Keratinocyte (primary cell): ENCODE results near the gene DAPK3. TPM values are rescaled to one million over a fixed set of nuclear protein-coding genes. Genes with fewer than 3 reads are reported as not detected.

Experiments
- DNase-seq: peaks from one replicate; pipeline ENCODE4 v3.0.0-alpha.2; 2011; ENCODE audit warnings: low read depth, missing footprints, low spot score
- FAIRE-seq: peaks from 2 replicates; lab custom pipeline; 2011; peaks lifted over from hg19 to GRCh38; lab: Jason Lieb, UNC
- H2AFZ ChIP-seq: 2 replicates; pipeline ENCODE4 v1.6.0; 2012; ENCODE audit warnings: low read length, control low read depth, inconsistent platforms; ENCODE audit not compliant: control insufficient read depth
- H3K27ac ChIP-seq: 2 replicates; pipeline ENCODE4 v1.5.1; 2011; ENCODE audit warnings: low read length; ENCODE audit not compliant: control insufficient read depth, insufficient read depth
- H3K27me3 ChIP-seq: 3 replicates; pipeline ENCODE4 v1.6.0; 2011; ENCODE audit warnings: low read length; ENCODE audit not compliant: control insufficient read depth, insufficient read depth; ENCODE audit errors: extremely low read depth
- H3K36me3 ChIP-seq, 2 experiments: 2 replicates in 1 of 2; 3 replicates in 1 of 2; pipeline ENCODE4 v1.5.1; 2011; ENCODE audit warnings: low read length in 2 of 2, mild to moderate bottlenecking in 1 of 2; ENCODE audit not compliant: control insufficient read depth in 2 of 2, insufficient read depth in 2 of 2; ENCODE audit errors: extremely low read depth in 1 of 2
- H3K4me1 ChIP-seq: 3 replicates; pipeline ENCODE4 v1.5.1; 2011; ENCODE audit warnings: low read length; ENCODE audit not compliant: control insufficient read depth, insufficient read depth; ENCODE audit errors: extremely low read depth
- H3K4me2 ChIP-seq: 3 replicates; pipeline ENCODE4 v1.6.0; 2011; ENCODE audit warnings: low read depth, low read length; ENCODE audit not compliant: control insufficient read depth, insufficient read depth; ENCODE audit errors: extremely low read depth
- H3K4me3 ChIP-seq, 3 experiments: fragments of 200-600 bp in 1 of 3; sonication (generic) in 1 of 3; 2 replicates in 2 of 3; 3 replicates in 1 of 3; pipeline ENCODE4 v1.5.1; 2011 to 2016; ENCODE audit warnings: low read length in 3 of 3, mild to moderate bottlenecking in 3 of 3, control low read depth in 2 of 3, inconsistent platforms in 1 of 3, low read depth in 1 of 3, mixed read lengths in 1 of 3, mixed run types in 1 of 3, moderate library complexity in 1 of 3; ENCODE audit not compliant: control insufficient read depth in 2 of 3, insufficient read depth in 2 of 3; ENCODE audit errors: extremely low read depth in 1 of 3
- H3K79me2 ChIP-seq: 2 replicates; pipeline ENCODE4 v1.6.0; 2012; ENCODE audit warnings: low read length; ENCODE audit not compliant: control insufficient read depth, insufficient read depth
- H3K9ac ChIP-seq: 3 replicates; pipeline ENCODE4 v1.6.0; 2011; ENCODE audit warnings: low read length; ENCODE audit not compliant: control insufficient read depth, insufficient read depth; ENCODE audit errors: extremely low read depth
- H3K9me1 ChIP-seq: 3 replicates; pipeline ENCODE4 v1.6.0; 2011; ENCODE audit warnings: low read length; ENCODE audit not compliant: control insufficient read depth, insufficient read depth; ENCODE audit errors: extremely low read depth
- H3K9me3 ChIP-seq: 2 replicates; pipeline ENCODE4 v1.5.1; 2012; ENCODE audit warnings: low read depth, low read length; ENCODE audit not compliant: control insufficient read depth
- H4K20me1 ChIP-seq: 3 replicates; pipeline ENCODE4 v1.6.0; 2011; ENCODE audit warnings: low read length; ENCODE audit not compliant: control insufficient read depth, insufficient read depth; ENCODE audit errors: extremely low read depth
- EZH2 ChIP-seq: IDR thresholded peaks from one replicate; pipeline ENCODE4 v1.6.1; 2012; ENCODE audit warnings: inconsistent platforms, mild to moderate bottlenecking, low read length, moderate library complexity
- dilution Hi-C: fragments of 300-500 bp; cut with MboI; formaldehyde crosslinking; loops from one replicate; pipeline ENCODE4 v1.7.0; 2020; ENCODE audit warnings: low sequenced_read_pairs; ENCODE audit not compliant: extremely low pct_ligation_motif_present
- polyA plus RNA-seq, 5 experiments: library from polyadenylated mRNA; depleted of rRNA in 3 of 5; stranded (reverse) in 3 of 5; stranded (forward) in 1 of 5; unstranded in 1 of 5; fragments of >200 nt; gene quantifications; 1 replicate in 1 of 5; 2 replicates in 3 of 5; 3 replicates in 1 of 5; pipeline versions ENCODE4 v1.2.1 to v1.2.3, GENCODE V29; 2011 to 2012; ENCODE audit warnings: missing spikeins in 2 of 5, low read depth in 1 of 5, low replicate concordance in 1 of 5
- TF ChIP-seq, protein P1 (sequence below), 3 experiments: IDR thresholded peaks in 1 of 3; conservative IDR thresholded peaks in 1 of 3; optimal IDR thresholded peaks in 1 of 3; 2 replicates in 2 of 3; 3 replicates in 1 of 3; pipeline versions ENCODE3 to v1.5.1; 2011; ENCODE audit warnings: low read length in 3 of 3, mild to moderate bottlenecking in 3 of 3, moderate library complexity in 2 of 3, control low read depth in 1 of 3, inconsistent platforms in 1 of 3; ENCODE audit not compliant: insufficient read depth in 2 of 3; ENCODE audit errors: extremely low read depth in 1 of 3

The DAPK3 gene
- polyA plus RNA-seq, 1 donor (not counting 4 experiments of a cell fraction or from before 2014, with no cell fraction given), result 57.3 TPM

DNA sequence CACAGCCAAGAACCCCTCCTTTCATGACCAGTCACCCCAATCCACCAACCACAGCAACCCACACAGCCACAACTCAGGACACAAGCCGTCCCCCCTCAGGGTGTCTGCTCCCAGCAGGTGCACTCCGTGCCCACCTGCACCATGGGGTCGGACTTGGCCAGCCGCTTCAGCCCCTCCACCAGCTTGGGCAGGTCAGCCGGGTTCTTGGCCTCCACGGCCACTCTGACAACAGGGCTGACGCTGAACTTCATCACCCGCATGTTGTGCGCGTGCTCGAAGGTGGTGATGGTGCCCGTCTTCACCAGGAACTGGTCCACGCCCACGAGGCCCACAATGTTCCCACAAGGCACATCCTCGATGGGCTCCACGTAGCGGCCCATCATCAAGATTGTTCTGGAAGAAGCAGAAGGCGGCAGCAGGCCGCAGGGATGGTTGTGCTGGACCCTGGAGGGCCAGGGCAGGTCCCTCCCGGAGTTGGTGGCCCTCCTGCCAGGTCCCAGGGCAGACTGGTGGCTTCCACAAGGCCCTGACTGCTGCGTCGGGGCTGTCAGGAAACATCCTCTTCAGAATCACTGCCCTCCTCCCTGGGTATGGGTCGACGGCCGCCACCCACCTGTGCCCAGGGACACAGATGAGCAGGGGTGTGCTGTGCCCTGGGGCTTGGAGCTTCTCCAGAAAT lies 8.9 kb upstream of the DAPK3 start:
- Histone ChIP-seq H3K4me3 (no peak overlapping the region), H3K9me1 (peaks cover 11% of the 10 kb centered on the region), H2AFZ (no peak overlapping the region), H3K9me3 (no peaks in the 10 kb centered on the region), H3K4me1 (peaks cover 18% of the 10 kb centered on the region), H3K27ac (no peak overlapping the region), H3K79me2 (peaks cover 88% of the 10 kb centered on the region), H3K9ac (no peak overlapping the region), H3K27me3 (no peaks in the 10 kb centered on the region), H3K4me2 (no peak overlapping the region), H4K20me1 (peaks cover 98% of the 10 kb centered on the region), H3K36me3 (peaks cover 80 to 90% of the 10 kb centered on the region in 2 experiments)
- dilution Hi-C loops, result no loop called here
- TF ChIP-seq, protein P1, sequence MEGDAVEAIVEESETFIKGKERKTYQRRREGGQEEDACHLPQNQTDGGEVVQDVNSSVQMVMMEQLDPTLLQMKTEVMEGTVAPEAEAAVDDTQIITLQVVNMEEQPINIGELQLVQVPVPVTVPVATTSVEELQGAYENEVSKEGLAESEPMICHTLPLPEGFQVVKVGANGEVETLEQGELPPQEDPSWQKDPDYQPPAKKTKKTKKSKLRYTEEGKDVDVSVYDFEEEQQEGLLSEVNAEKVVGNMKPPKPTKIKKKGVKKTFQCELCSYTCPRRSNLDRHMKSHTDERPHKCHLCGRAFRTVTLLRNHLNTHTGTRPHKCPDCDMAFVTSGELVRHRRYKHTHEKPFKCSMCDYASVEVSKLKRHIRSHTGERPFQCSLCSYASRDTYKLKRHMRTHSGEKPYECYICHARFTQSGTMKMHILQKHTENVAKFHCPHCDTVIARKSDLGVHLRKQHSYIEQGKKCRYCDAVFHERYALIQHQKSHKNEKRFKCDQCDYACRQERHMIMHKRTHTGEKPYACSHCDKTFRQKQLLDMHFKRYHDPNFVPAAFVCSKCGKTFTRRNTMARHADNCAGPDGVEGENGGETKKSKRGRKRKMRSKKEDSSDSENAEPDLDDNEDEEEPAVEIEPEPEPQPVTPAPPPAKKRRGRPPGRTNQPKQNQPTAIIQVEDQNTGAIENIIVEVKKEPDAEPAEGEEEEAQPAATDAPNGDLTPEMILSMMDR (optimal IDR thresholded peaks at IDR 0.05 in 1 of 3, IDR thresholded peaks at IDR 0.05 in 1 of 3, conservative IDR thresholded peaks at IDR 0.05 in 1 of 3; ENCODE audit: extremely low read depth in 1 of 3, insufficient read depth in 2 of 3, low read length in 3 of 3), result no peak
- TF ChIP-seq EZH2, result no peak
- FAIRE-seq (no peak), DNase-seq (peak; percentile 54)

GRCh38 chr19:3979289-3979673 lies 8.4 kb upstream of the DAPK3 start:
- Histone ChIP-seq H2AFZ (no peak overlapping the region), H3K9ac (no peak overlapping the region), H3K27me3 (no peaks in the 10 kb centered on the region), H4K20me1 (peaks cover 92% of the 10 kb centered on the region), H3K4me1 (peaks cover 18% of the 10 kb centered on the region), H3K9me1 (peaks cover 11% of the 10 kb centered on the region), H3K79me2 (peaks cover 83% of the 10 kb centered on the region), H3K4me3 (no peak overlapping the region), H3K4me2 (no peak overlapping the region), H3K36me3 (peaks cover 80 to 85% of the 10 kb centered on the region in 2 experiments), H3K27ac (no peak overlapping the region), H3K9me3 (no peaks in the 10 kb centered on the region)
- DNase-seq (peak; percentile 48), FAIRE-seq (no peak)
- dilution Hi-C loops, result no loop called here
- TF ChIP-seq, protein P1 (optimal IDR thresholded peaks at IDR 0.05 in 1 of 3, IDR thresholded peaks at IDR 0.05 in 1 of 3, conservative IDR thresholded peaks at IDR 0.05 in 1 of 3; ENCODE audit: extremely low read depth in 1 of 3, insufficient read depth in 2 of 3, low read length in 3 of 3), result no peak
- no peak for TF ChIP-seq EZH2
